A673 (cell line): ENCODE results near the gene DIP2A.

Source experiments
- EZH2 ChIP-seq: fragments of 200-600 bp; sonication (generic); IDR thresholded peaks from 2 replicates; pipeline ENCODE4 v1.6.1; 2017; ENCODE audit warnings: borderline replicate concordance, low read depth, mild to moderate bottlenecking, mixed read lengths, antibody characterized with exemption, low read length; ENCODE audit not compliant: poor library complexity, severe bottlenecking
- TF ChIP-seq, protein P1 (sequence below): fragments of 300-800, 200-600 bp; sonication (generic); conservative IDR thresholded peaks from 2 replicates; pipeline ENCODE4 v1.5.1; 2017; ENCODE audit warnings: low read depth, mild to moderate bottlenecking, antibody characterized with exemption, low read length, moderate library complexity, mixed read lengths

DNA sequence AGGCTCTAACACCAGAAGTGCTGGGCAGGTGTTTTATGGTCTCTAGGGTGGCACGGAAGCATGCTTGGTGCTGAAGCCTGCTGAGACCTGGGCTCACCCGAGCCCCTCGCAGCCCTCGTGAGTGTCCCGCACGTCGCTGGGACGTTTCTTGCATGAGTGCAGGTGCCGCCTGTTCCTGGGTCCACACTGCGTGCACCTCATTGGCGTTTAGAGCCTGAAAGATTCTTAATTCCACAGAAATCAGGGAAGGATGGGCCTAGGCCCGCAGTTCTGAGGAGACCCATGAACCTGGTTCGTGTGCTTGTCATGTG, 43.8 kb upstream of the DIP2A start:
- TF ChIP-seq, protein P1, sequence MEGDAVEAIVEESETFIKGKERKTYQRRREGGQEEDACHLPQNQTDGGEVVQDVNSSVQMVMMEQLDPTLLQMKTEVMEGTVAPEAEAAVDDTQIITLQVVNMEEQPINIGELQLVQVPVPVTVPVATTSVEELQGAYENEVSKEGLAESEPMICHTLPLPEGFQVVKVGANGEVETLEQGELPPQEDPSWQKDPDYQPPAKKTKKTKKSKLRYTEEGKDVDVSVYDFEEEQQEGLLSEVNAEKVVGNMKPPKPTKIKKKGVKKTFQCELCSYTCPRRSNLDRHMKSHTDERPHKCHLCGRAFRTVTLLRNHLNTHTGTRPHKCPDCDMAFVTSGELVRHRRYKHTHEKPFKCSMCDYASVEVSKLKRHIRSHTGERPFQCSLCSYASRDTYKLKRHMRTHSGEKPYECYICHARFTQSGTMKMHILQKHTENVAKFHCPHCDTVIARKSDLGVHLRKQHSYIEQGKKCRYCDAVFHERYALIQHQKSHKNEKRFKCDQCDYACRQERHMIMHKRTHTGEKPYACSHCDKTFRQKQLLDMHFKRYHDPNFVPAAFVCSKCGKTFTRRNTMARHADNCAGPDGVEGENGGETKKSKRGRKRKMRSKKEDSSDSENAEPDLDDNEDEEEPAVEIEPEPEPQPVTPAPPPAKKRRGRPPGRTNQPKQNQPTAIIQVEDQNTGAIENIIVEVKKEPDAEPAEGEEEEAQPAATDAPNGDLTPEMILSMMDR, result no peak
- no peak for TF ChIP-seq EZH2
